Measurements from ENCODE around the gene GUCY1B1. TPM values are rescaled to one million over a fixed set of nuclear protein-coding genes. Genes with fewer than 3 reads are reported as not detected.
A peak's percentile ranks its signal among the peaks of the same experiment; 100 is the strongest.

GUCY1B1 gene
- total RNA-seq, 4 donors from 2014 or later: 44.2 to 101 (median 86.9) TPM

GRCh38 chr4:155759372-155760252 lies 791 bp downstream of the GUCY1B1 start:
- H3K27ac ChIP-seq: peak overlapping the region; percentile 76 to 97 (median 94)
- H3K27me3 ChIP-seq: no peaks in the 10 kb centered on the region
- H3K9me3 ChIP-seq: no peaks in the 10 kb centered on the region
- H3K4me3 ChIP-seq: peak overlapping the region; percentile 79 to 84
- TF ChIP-seq POLR2AphosphoS5 (IDR thresholded peaks at IDR 0.05): peak; percentile 58
- TF ChIP-seq CTCF (IDR thresholded peaks at IDR 0.05): peak in 3 of 4 experiments; percentile 12 to 20 (median 18)
- no peak for TF ChIP-seq EP300 (IDR thresholded peaks at IDR 0.05)
- TF ChIP-seq POLR2A (IDR thresholded peaks at IDR 0.05): peak in 1 of 2 donors; percentile 18
- no CpG with 5 or more reads among the region's 77 CpGs for WGBS, 2 donors (ENCODE audit: low coverage in 1 of 2)
- peak; percentile 31 for ATAC-seq
- H3K36me3 ChIP-seq: no peaks in the 10 kb centered on the region
- H3K4me1 ChIP-seq: peaks cover 0 to 49% (median 0%) of the 10 kb centered on the region in 3 donors

DNA sequence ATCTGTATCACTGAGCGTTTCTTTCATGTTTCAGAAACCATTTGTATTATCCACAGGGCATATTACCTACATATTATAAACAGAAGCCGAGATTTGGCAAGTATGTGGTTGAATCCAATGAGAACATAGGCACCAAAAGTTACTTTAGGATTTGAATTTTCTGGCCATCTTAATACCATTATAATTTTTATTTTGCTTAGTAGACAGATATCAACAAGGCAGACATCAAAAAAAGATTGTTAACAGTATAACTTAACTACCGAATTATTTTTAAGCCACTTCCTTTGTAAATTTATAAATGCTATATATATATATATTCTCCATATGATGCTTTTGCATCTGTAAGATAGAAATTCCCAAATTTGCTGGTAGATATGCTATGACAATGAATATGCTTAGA lies 2.2 kb downstream of the GUCY1B1 start:
- WGBS, 2 donors (ENCODE audit: low coverage in 1 of 2): 57 to 79% methylated on average over 3 of the region's 3 CpGs
- H3K36me3 ChIP-seq: no peaks in the 10 kb centered on the region
- H3K4me3 ChIP-seq: peak overlapping the region in 1 of 2 donors; percentile 79
- TF ChIP-seq CTCF (IDR thresholded peaks at IDR 0.05) (no peak), POLR2A (IDR thresholded peaks at IDR 0.05) (no peak), EP300 (IDR thresholded peaks at IDR 0.05) (no peak), POLR2AphosphoS5 (IDR thresholded peaks at IDR 0.05) (no peak)
- no peaks in the 10 kb centered on the region for H3K9me3 ChIP-seq
- ATAC-seq: no peak
- H3K27me3 ChIP-seq: no peaks in the 10 kb centered on the region
- peak overlapping the region in 2 of 4 donors; percentile 94 to 97 for H3K27ac ChIP-seq
- H3K4me1 ChIP-seq: peaks cover 0 to 63% (median 0%) of the 10 kb centered on the region in 3 donors

GRCh38 chr4:155761916-155762315 lies 3.1 kb downstream of the GUCY1B1 start:
- ATAC-seq: no peak

GRCh38 chr4:155762334-155762733 lies 3.5 kb downstream of the GUCY1B1 start:
- Histone ChIP-seq H3K36me3 (no peaks in the 10 kb centered on the region), H3K4me1 (peaks cover 0 to 66% (median 0%) of the 10 kb centered on the region in 3 donors), H3K4me3 (no peak overlapping the region), H3K9me3 (no peaks in the 10 kb centered on the region), H3K27me3 (no peaks in the 10 kb centered on the region), H3K27ac (peak overlapping the region in 2 of 4 donors; percentile 14 to 21)
- ATAC-seq: no peak
- TF ChIP-seq POLR2AphosphoS5 (IDR thresholded peaks at IDR 0.05): no peak
- TF ChIP-seq CTCF (IDR thresholded peaks at IDR 0.05): no peak
- TF ChIP-seq EP300 (IDR thresholded peaks at IDR 0.05): no peak
- no peak for TF ChIP-seq POLR2A (IDR thresholded peaks at IDR 0.05)

More at GRCh38 chr4:155761916-155762315, 3.1 kb downstream of the GUCY1B1 start:
- Histone ChIP-seq H3K4me1 (peaks cover 0 to 66% (median 0%) of the 10 kb centered on the region in 3 donors), H3K27me3 (no peaks in the 10 kb centered on the region), H3K9me3 (no peaks in the 10 kb centered on the region), H3K27ac (peak overlapping the region in 3 of 4 donors; percentile 9 to 21 (median 14)), H3K36me3 (no peaks in the 10 kb centered on the region), H3K4me3 (no peak overlapping the region)
- TF ChIP-seq POLR2A (IDR thresholded peaks at IDR 0.05): no peak
- TF ChIP-seq POLR2AphosphoS5 (IDR thresholded peaks at IDR 0.05): no peak
- no peak for TF ChIP-seq EP300 (IDR thresholded peaks at IDR 0.05)
- no peak for TF ChIP-seq CTCF (IDR thresholded peaks at IDR 0.05)

- no peak overlapping the region for H3K27ac ChIP-seq
- TF ChIP-seq POLR2A (IDR thresholded peaks at IDR 0.05) (no peak), CTCF (IDR thresholded peaks at IDR 0.05) (no peak), POLR2AphosphoS5 (IDR thresholded peaks at IDR 0.05) (no peak), EP300 (IDR thresholded peaks at IDR 0.05) (no peak)
- no peak for ATAC-seq
- no peaks in the 10 kb centered on the region for H3K27me3 ChIP-seq
- no peaks in the 10 kb centered on the region for H3K9me3 ChIP-seq
- H3K36me3 ChIP-seq: no peaks in the 10 kb centered on the region
- H3K4me1 ChIP-seq: peaks cover 0 to 68% (median 0%) of the 10 kb centered on the region in 3 donors
- no peak overlapping the region for H3K4me3 ChIP-seq
- 65 to 69% methylated on average over 2 of the region's 2 CpGs for WGBS, 2 donors (ENCODE audit: low coverage in 1 of 2)
Observed at GRCh38 chr4:155763551-155763950, 4.7 kb downstream of the GUCY1B1 start.
